ENCODE data around the gene SLC10A3.

- no peak for TF ChIP-seq RFX5 (IDR thresholded peaks at IDR 0.05; ENCODE audit: borderline replicate concordance, low read depth, low read length)
- no peak for TF ChIP-seq TCF12 (IDR thresholded peaks at IDR 0.05; ENCODE audit: low read depth, low read length)
Measured at GRCh38 chrX:154443992-154444754, 46.3 kb downstream of the SLC10A3 start, which contains the start of gene FAM50A.

Measured in H1 (cell line).